Measurements from ENCODE around the gene GHR. TPM values are rescaled to one million over a fixed set of nuclear protein-coding genes. Genes with fewer than 3 reads are reported as not detected.
A peak's percentile ranks its signal among the peaks of the same experiment; 100 is the strongest.

The GHR gene
- total and polyA plus RNA-seq, 8 donors = 0.87 to 34.8 (median 7.8) TPM

DNA sequence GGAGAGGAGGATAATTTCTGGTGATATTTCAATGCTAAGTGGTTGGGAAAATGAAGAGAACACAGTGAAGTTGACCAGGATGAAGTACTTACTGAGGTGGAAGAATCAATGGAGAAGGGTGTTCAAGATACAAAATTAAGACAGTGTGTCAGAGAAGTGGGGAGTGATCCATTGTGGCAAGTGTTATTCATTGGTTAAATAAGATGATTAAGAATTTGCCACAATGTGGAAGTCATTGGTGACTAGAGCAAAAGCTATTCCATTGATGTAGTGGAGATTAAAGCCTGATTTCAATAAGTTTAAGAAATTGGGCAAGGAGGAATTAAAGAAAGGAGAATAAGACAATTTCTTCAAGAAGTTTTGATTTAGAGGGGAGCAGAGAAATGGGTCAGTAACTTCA is 118.9 kb downstream of the GHR start:
- Histone ChIP-seq H3K27ac (no peak overlapping the region), H3K27me3 (no peaks in the 10 kb centered on the region), H3K36me3 (no peaks in the 10 kb centered on the region), H3K9me3 (peaks cover 0 to 28% (median 18%) of the 10 kb centered on the region in 4 donors), H3K4me1 (peaks cover 0 to 9% (median 0%) of the 10 kb centered on the region in 4 donors), H3K4me3 (no peak overlapping the region)
- TF ChIP-seq EP300 (IDR thresholded peaks at IDR 0.05) (no peak), POLR2A (IDR thresholded peaks at IDR 0.05) (no peak), POLR2AphosphoS5 (IDR thresholded peaks at IDR 0.05) (no peak)
- TF ChIP-seq, protein P1, sequence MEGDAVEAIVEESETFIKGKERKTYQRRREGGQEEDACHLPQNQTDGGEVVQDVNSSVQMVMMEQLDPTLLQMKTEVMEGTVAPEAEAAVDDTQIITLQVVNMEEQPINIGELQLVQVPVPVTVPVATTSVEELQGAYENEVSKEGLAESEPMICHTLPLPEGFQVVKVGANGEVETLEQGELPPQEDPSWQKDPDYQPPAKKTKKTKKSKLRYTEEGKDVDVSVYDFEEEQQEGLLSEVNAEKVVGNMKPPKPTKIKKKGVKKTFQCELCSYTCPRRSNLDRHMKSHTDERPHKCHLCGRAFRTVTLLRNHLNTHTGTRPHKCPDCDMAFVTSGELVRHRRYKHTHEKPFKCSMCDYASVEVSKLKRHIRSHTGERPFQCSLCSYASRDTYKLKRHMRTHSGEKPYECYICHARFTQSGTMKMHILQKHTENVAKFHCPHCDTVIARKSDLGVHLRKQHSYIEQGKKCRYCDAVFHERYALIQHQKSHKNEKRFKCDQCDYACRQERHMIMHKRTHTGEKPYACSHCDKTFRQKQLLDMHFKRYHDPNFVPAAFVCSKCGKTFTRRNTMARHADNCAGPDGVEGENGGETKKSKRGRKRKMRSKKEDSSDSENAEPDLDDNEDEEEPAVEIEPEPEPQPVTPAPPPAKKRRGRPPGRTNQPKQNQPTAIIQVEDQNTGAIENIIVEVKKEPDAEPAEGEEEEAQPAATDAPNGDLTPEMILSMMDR (IDR thresholded peaks at IDR 0.05) = no peak
- DNase-seq = no peak
- intact Hi-C loops (cut with DNase I; ENCODE audit: low total_unique reads) = no loop called here

DNA sequence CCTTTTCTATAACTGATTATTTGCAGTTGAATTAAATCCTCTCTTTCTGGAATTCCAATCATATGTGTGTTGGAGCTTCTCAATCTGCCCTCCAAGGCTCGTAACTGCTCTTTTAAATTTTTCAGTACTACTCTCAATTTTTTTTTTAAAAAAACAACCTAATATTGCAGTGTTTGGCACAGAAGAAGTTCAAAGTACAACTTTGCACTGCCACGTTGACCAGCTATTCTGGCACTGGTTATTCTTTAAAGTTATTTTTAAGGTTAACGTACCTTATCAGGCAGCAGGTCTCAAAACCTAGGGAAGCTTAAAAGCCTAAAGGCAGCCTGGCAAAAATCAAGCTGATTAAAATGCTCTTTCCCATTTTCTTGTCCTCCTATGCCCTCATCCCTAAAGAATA is 120.5 kb downstream of the GHR start:
- no peak overlapping the region for H3K27ac ChIP-seq
- H3K27me3 ChIP-seq = no peaks in the 10 kb centered on the region
- peaks cover 0 to 17% (median 0%) of the 10 kb centered on the region in 4 donors for H3K4me1 ChIP-seq
- peaks cover 0 to 21% (median 18%) of the 10 kb centered on the region in 4 donors for H3K9me3 ChIP-seq
- DNase-seq = no peak
- WGBS, 5 donors = 28 to 63% (median 37%) methylated on average over 3 of the region's 3 CpGs
- no peaks in the 10 kb centered on the region for H3K36me3 ChIP-seq
- TF ChIP-seq POLR2AphosphoS5 (IDR thresholded peaks at IDR 0.05) = no peak
- no peak for TF ChIP-seq EP300 (IDR thresholded peaks at IDR 0.05)
- no peak for TF ChIP-seq POLR2A (IDR thresholded peaks at IDR 0.05)
- intact Hi-C loops (cut with DNase I; ENCODE audit: low total_unique reads) = no loop called here
- H3K4me3 ChIP-seq = no peak overlapping the region

DNA sequence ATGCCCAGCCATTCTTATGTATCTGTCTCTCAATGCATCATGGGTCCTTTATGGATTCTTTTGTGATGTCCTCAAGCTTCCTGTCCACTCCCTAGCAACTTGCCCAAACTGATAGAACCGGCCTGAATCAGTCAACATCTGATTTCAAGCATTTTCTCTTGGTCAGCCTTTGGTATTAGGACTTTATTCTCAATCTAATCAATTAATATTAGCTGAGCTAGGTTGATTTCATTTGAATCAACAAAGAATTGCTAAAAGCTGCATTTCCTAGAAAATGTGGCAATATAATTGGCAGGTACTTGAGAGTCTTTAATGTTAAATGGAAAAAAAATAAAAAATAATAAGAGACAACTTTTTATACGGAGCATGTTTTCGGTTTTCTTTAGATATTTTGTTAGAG is 121.8 kb downstream of the GHR start:
- no peaks in the 10 kb centered on the region for H3K36me3 ChIP-seq
- 82 to 91% (median 86%) methylated on average over 3 of the region's 3 CpGs for WGBS, 5 donors
- DNase-seq = no peak
- H3K9me3 ChIP-seq = peaks cover 0 to 9% (median 7%) of the 10 kb centered on the region in 4 donors
- H3K4me3 ChIP-seq = no peak overlapping the region
- no peaks in the 10 kb centered on the region for H3K27me3 ChIP-seq
- no peak overlapping the region for H3K27ac ChIP-seq
- TF ChIP-seq, protein P1 (IDR thresholded peaks at IDR 0.05) = no peak
- TF ChIP-seq EP300 (IDR thresholded peaks at IDR 0.05) = no peak
- no peak for TF ChIP-seq POLR2AphosphoS5 (IDR thresholded peaks at IDR 0.05)
- TF ChIP-seq POLR2A (IDR thresholded peaks at IDR 0.05) = no peak
- H3K4me1 ChIP-seq = peaks cover 0 to 29% (median 0%) of the 10 kb centered on the region in 4 donors
- intact Hi-C loops (cut with DNase I; ENCODE audit: low total_unique reads) = no loop called here

DNA sequence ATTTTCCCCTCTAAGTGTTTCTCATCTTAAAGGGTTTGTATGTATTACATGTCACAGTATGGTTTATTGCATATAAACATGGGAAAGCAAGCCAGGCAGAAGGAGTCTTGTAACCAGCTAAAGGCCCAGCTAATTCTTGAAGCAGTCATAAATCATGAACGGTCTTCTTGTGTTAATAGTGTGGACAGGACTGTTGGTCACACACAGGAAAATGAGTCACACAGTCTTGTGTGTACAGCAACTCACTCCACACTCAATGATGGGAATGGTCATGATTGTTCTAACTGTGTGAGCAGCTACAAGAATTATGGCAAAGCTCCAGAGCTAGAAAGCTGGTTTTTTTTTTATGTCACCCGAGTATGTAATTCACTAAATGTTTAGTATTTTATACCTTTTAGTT is 123.9 kb downstream of the GHR start:
- no peaks in the 10 kb centered on the region for H3K36me3 ChIP-seq
- intact Hi-C loops (cut with DNase I; ENCODE audit: low total_unique reads) = no loop called here
- peaks cover 0 to 29% (median 0%) of the 10 kb centered on the region in 4 donors for H3K4me1 ChIP-seq
- DNase-seq = peak in 1 of 2 donors; percentile 53
- no peaks in the 10 kb centered on the region for H3K9me3 ChIP-seq
- no peak overlapping the region for H3K27ac ChIP-seq
- no peaks in the 10 kb centered on the region for H3K27me3 ChIP-seq
- peak in 1 of 3 donors; percentile 71 for TF ChIP-seq POLR2AphosphoS5 (IDR thresholded peaks at IDR 0.05)
- TF ChIP-seq, protein P1 (IDR thresholded peaks at IDR 0.05) = no peak
- no peak overlapping the region for H3K4me3 ChIP-seq
- WGBS, 5 donors = 38 to 61% (median 46%) methylated on average over 2 of the region's 2 CpGs

DNA sequence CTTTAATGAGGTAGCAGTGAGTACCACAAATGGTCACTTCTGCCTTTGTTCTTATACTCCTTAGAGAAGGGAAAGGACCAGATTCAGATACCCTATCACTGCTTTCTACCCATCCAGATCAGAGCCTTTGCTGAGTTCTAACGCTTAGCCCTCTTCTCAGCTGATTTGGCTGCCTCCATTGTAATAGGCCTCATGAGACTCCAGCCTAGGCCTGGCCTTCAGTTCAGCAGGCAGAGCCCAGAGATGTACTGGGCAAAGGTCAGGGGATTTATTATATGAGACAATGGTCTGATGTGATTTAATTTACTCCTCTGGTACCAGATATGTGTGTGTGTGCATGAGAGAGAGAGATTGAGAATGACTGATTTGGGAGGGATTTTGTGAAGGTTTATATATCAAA is 124.7 kb downstream of the GHR start:
- no peak overlapping the region for H3K27ac ChIP-seq

More for the DNA sequence above, 124.7 kb downstream of the GHR start:
- peaks cover 0 to 29% (median 0%) of the 10 kb centered on the region in 4 donors for H3K4me1 ChIP-seq
- TF ChIP-seq, protein P1 (IDR thresholded peaks at IDR 0.05) = no peak
- TF ChIP-seq POLR2AphosphoS5 (IDR thresholded peaks at IDR 0.05) = no peak
- no peak overlapping the region for H3K4me3 ChIP-seq
- no peaks in the 10 kb centered on the region for H3K27me3 ChIP-seq
- WGBS, 5 donors = 55 to 79% (median 78%) methylated on average over 1 of the region's 1 CpG
- H3K9me3 ChIP-seq = no peaks in the 10 kb centered on the region
- intact Hi-C loops (cut with DNase I; ENCODE audit: low total_unique reads) = no loop called here
- no peaks in the 10 kb centered on the region for H3K36me3 ChIP-seq
- no peak for DNase-seq

Measured in stomach (tissue), 9 donors.